Measurements from ENCODE around the gene SEBOX.
"Not testable (repeated sequence)": the region's sequence is repeated elsewhere in the genome, so short reads cannot be mapped to it uniquely, and the experiment has no call there.

Gene SEBOX

DNA sequence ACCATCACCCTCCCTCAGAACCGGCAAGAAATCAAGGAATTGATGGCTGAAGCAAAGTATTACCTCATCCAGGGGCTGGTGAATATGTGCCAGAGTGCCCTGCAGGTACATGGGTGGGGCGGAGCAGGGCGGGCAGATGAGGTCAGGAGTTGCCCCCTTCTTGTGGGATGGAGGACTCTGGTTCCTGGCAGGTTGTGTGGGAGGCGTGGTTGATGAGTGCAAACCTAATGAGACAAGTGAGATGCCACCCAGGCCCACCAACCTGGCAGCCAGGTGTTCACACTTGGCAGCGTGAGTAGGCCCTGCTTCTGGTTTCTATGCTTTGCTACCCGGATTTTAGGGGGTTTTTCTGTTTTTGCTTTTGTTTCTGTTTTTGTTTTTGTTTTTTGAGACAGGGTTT lies 24.6 kb downstream of the SEBOX start:
- no peak for DNase-seq (ENCODE audit: low read depth in 2 of 2)

DNA sequence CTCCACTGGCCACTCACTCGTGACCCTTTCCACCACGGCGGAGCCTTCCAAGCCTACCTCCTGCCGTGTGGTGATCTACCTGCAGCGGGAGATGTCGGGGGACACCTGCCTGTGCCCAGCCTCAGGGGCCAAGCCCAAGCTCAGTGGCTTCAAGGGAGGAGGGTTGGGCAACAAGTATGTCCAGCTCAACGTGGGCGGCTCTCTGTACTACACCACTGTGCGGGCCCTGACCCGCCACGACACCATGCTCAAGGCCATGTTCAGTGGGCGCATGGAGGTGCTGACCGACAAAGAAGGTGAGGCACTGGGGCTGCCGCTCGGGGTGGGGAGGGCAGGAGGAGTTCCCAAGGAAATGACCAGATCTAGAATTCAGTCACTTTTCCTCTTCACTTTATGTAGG lies 25.6 kb downstream of the SEBOX start:
- no peak for DNase-seq (ENCODE audit: low read depth in 2 of 2)

DNA sequence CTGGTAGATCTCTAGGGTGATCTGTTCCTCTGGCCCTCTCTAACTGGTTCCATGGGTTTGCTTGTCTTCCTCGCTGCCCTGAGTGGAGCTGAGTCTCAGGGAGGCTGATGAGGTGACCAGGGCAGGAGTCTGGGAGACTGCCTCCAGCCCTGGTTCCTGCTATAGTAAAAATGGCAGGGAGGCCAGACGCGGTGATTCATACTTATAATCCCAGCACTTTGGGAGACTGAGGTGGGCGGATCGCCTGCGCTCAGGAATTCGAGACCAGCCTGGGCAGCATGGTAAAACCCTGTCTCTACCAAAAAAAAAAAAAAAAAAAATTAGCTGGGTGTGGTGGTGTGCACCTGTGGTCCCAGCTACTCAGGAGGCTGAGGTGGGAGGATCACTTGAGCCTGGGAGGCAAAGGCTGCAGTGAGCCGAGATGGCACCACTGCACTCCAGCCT lies 26.2 kb downstream of the SEBOX start:
- not testable (repeated sequence) for DNase-seq (ENCODE audit: low read depth in 2 of 2)

GRCh38 chr17:28338056-28338768 lies 26.8 kb downstream of the SEBOX start:
- DNase-seq (ENCODE audit: low read depth in 2 of 2): no peak

- no peak for DNase-seq (ENCODE audit: low read depth in 2 of 2)
Observed at GRCh38 chr17:28335959-28336871, 28.8 kb downstream of the SEBOX start.

- DNase-seq (ENCODE audit: low read depth in 2 of 2): peak; percentile 92 to 95
Observed at GRCh38 chr17:28335201-28335958, 29.6 kb downstream of the SEBOX start, which contains the start of the genes IFT20 and TNFAIP1. IFT20 (minus strand) TSS chr17:28335472; CDS start chr17:28331985, 3,487 bp downstream. TNFAIP1 (plus strand) TSS chr17:28335761; CDS start chr17:28339522, 3,761 bp downstream.

GRCh38 chr17:28334666-28335200 lies 30.3 kb downstream of the SEBOX start:
- DNase-seq (ENCODE audit: low read depth in 2 of 2): no peak

DNA sequence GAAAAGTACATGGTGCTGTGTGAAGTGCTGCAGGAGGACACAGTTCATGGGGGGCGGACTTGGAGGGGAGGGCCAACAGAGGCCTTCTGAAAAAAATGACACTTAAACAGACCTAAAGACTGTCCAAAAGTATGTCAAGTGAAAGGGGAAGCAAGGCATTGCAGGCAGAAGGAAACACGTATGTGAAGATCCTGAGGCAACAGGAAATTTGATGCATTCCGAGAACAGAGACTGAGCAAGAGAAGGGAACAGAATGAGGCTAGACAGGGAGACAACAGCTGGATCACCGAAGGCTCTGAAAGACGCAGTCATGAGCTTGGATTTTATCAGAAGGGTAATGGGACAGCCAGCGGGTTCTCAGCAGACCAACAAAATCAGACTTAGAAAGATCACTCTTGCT lies 30.8 kb downstream of the SEBOX start:
- DNase-seq (ENCODE audit: low read depth in 2 of 2): no peak

DNA sequence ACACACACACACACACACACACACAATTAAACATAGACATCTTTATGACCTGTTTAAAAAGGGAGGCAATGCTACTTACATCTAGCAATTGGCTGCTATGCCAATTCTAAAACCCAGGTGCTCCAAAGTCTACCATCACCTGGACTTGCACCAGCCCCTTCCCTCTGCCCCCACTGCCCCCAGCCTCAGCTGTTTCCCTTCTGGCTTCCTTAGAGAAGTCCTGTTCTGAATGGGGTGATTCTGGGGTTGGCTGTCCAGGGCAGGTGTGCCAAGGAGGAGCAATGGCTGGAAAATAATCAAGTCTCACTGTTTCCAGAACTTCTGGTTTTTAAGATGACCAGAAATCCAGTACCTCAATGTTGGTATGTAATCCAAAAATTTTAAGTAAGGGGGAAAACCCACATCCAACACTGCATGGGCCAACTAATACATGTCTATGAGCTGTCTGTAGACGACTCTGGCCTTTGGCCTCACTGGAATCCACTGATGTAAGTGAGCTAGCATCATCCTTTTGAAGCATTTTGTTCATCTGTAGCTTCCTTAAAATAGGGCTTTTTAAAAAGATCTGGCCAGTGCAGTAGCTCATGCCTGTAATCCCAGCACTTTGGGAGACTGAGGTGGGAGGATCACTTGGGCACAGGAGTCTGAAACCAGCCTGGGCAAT lies 31.8 kb downstream of the SEBOX start:
- DNase-seq (ENCODE audit: low read depth in 2 of 2): no peak

DNA sequence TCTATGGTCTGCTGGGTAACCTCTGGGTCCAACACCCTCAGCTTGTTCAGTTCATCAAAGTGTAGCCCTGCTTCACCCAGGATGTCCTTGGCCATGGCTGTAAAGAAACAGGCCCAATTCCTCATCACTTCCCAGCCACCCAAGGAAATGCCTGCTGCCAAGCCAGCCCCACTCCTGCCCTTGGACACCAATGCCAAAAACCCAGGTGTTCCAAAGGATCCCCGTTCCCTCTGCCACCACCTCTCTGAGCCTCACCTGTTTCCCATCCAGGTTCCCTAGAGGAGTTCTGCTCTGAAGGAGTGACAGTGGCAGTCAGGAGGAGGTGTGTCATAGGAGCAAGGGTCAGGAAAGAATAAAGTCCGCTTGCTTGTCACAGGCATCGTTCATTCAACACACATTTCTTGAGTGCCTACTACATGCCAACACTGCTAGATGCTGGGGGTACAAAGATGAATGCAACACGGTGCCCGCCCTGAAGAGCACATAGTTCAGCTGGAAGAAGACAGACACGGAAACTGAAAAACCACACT lies 33.0 kb downstream of the SEBOX start:
- no peak for DNase-seq (ENCODE audit: low read depth in 2 of 2)

GRCh38 chr17:28330671-28331070 lies 34.3 kb downstream of the SEBOX start:
- no peak for DNase-seq (ENCODE audit: low read depth in 2 of 2)

DNA sequence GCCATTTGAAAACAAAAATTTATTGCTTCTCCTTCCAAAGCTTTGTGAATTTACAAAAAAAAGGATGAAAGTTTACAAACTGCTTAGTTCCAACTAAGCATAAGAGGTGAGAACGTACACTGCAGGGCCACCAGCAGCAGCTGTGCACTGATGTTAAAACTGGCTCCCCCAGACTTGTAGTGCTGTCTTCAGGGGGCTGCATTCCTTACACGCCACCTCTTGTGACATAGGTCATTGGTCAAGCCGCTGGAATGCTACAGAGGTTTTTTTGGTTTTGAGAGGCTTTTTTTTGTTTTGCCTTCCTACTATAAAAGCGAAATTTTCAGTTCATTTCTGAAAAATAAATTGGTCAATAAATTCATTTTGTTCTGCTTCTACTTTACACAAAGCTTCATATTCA lies 36.7 kb downstream of the SEBOX start:
- DNase-seq (ENCODE audit: low read depth in 2 of 2): no peak

GRCh38 chr17:28327709-28328108 lies 37.3 kb downstream of the SEBOX start:
- DNase-seq (ENCODE audit: low read depth in 2 of 2): no peak

GRCh38 chr17:28327031-28327607 lies 37.9 kb downstream of the SEBOX start:
- DNase-seq (ENCODE audit: low read depth in 2 of 2): no peak

- no peak for DNase-seq (ENCODE audit: low read depth in 2 of 2)
Observed at GRCh38 chr17:28326114-28326513, 38.9 kb downstream of the SEBOX start.

GRCh38 chr17:28325211-28325610 lies 39.8 kb downstream of the SEBOX start:
- no peak for DNase-seq (ENCODE audit: low read depth in 2 of 2)

DNA sequence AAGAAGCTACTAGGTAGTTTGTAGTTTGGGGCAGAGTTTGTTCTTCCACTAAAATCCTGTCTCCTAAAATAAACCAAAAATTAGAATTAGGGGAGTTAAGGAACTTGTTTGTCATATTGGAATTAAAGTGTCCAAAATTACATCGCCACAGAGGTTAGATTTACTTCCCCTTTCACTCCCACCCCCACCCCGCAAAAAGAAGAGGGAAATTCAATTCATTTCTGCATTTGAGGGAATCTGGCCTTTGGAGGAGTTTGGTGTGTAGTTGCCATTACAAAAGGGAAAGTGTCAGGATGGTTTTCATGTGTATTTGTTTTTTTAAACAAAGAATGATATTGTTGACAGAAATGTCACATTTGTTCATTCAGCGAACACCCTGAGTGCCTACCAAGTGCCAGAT lies 40.2 kb downstream of the SEBOX start:
- DNase-seq (ENCODE audit: low read depth in 2 of 2): no peak

- no peak for DNase-seq (ENCODE audit: low read depth in 2 of 2)
Observed at GRCh38 chr17:28324267-28324745, 40.7 kb downstream of the SEBOX start.

DNA sequence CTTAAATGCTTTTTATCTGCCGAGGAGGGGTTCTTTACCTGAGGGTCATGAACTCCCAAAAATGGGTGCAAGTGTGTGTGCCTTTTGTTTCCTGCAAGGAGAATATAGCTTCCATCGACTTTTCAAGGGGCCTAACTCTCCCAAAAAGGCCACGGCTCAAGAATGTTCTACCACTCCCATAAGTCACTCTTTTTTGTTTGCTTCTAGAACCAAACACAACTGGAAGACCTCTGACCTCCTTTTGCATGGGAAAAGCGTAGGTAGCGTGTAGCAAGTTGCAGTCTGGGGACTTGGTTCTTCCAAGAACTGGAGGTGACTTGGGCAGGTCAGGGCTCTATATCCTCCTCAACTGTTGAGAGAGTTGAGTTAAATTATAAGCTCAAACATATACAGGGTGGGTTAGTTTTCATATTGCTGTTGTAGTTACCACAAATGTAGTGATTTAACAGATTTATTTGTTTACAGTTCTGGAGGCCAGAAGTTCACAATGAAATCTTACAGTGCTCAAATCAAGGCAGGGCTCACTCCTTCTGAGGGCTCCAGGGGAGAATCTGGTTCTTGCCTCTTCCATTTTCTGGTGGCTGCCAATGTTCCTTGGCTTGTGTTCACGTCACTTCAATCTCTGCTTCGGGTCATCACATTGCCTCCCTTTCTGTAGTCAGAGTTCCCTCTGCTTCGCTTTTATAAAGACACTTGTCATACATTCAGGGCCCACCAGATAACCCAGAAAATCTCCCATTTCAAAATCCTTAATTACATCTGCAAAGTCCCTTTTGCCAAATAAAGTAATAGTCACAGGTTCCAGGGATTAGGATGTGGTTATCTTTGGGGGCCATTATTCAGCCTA lies 44.6 kb downstream of the SEBOX start:
- no peak for DNase-seq (ENCODE audit: low read depth in 2 of 2)

- DNase-seq (ENCODE audit: low read depth in 2 of 2): no peak
Observed at GRCh38 chr17:28319598-28319935, 45.4 kb downstream of the SEBOX start.
